Activated T-cell treated with anti-CD3 and anti-CD28 coated beads, Interleukin-2, amount 50 U/mL, for 72 hours (primary cell): ENCODE measurements around the gene CAMTA1. TPM values are rescaled to one million over a fixed set of nuclear protein-coding genes. Genes with fewer than 3 reads are reported as not detected.

Experiments
- ATAC-seq, 2 donors: fragments of 150-1000 bp; cut with Tn5 transposase; replicated peaks in 1 of 2; 2 replicates each; pipeline ENCODE4 v1.10.0; 2021; ENCODE audit warnings: moderate library complexity in 2 of 2, mild to moderate bottlenecking in 1 of 2
- DNase-seq, 2 donors: peaks; one replicate each; pipeline ENCODE4 v3.0.0; 2021 to 2022; ENCODE audit warnings: mixed read lengths in 1 of 2
- H3K27ac Mint-ChIP-seq: one replicate; pipeline ENCODE4 v1.8.0; 2022; ENCODE audit warnings: mild to moderate bottlenecking, moderate library complexity, mixed read lengths
- H3K27me3 Mint-ChIP-seq: one replicate; pipeline ENCODE4 v1.8.0; 2022; ENCODE audit warnings: low read depth, mixed read lengths
- H3K36me3 Mint-ChIP-seq, 2 donors: one replicate each; pipeline ENCODE4 v1.8.0; 2022; ENCODE audit warnings: mixed read lengths in 2 of 2, mild to moderate bottlenecking in 1 of 2; ENCODE audit not compliant: insufficient read depth in 2 of 2
- H3K4me1 Mint-ChIP-seq: one replicate; pipeline ENCODE4 v1.8.0; 2022; ENCODE audit warnings: low read depth, mixed read lengths
- H3K4me3 Mint-ChIP-seq, 2 donors: one replicate each; pipeline ENCODE4 v1.8.0; 2022; ENCODE audit warnings: mild to moderate bottlenecking in 2 of 2, mixed read lengths in 2 of 2, moderate library complexity in 2 of 2
- H3K9me3 Mint-ChIP-seq, 2 donors: one replicate each; pipeline ENCODE4 v1.8.0; 2022; ENCODE audit warnings: mixed read lengths in 2 of 2
- total RNA-seq, 2 donors: library from RNA; stranded (reverse); gene quantifications; one replicate each; pipeline ENCODE4 v1.2.3, GENCODE V29; 2022

Gene CAMTA1
- total RNA-seq, 2 donors from 2014 or later = 47.8 to 63.3 TPM

GRCh38 chr1:6988796-6989195, 203.5 kb downstream of the CAMTA1 start:
- peaks cover 36% of the 10 kb centered on the region for H3K27me3 Mint-ChIP-seq
- DNase-seq (no peak), ATAC-seq (no peak)

GRCh38 chr1:6989212-6990159, 204.2 kb downstream of the CAMTA1 start:
- no peak overlapping the region for H3K27ac Mint-ChIP-seq
- H3K9me3 Mint-ChIP-seq = peaks cover 0 to 3% of the 10 kb centered on the region in 2 donors
- ATAC-seq (no peak), DNase-seq (no peak)
- no peaks in the 10 kb centered on the region for H3K4me1 Mint-ChIP-seq
- H3K27me3 Mint-ChIP-seq = peaks cover 40% of the 10 kb centered on the region
- no peak overlapping the region for H3K4me3 Mint-ChIP-seq
- no peaks in the 10 kb centered on the region for H3K36me3 Mint-ChIP-seq

More at GRCh38 chr1:6988796-6989195, 203.5 kb downstream of the CAMTA1 start:
- Mint-ChIP-seq H3K9me3 (no peaks in the 10 kb centered on the region), H3K4me1 (no peaks in the 10 kb centered on the region), H3K36me3 (no peaks in the 10 kb centered on the region), H3K27ac (no peak overlapping the region), H3K4me3 (no peak overlapping the region)

GRCh38 chr1:6991266-6991665, 206.0 kb downstream of the CAMTA1 start:
- Mint-ChIP-seq H3K27ac (no peak overlapping the region), H3K9me3 (peaks cover 0 to 3% of the 10 kb centered on the region in 2 donors), H3K4me1 (peaks cover 1% of the 10 kb centered on the region), H3K36me3 (no peaks in the 10 kb centered on the region), H3K4me3 (no peak overlapping the region), H3K27me3 (peaks cover 52% of the 10 kb centered on the region)
- DNase-seq (no peak), ATAC-seq (no peak)

- peaks cover 65% of the 10 kb centered on the region for H3K27me3 Mint-ChIP-seq
- ATAC-seq = no peak
- no peak overlapping the region for H3K4me3 Mint-ChIP-seq
- no peaks in the 10 kb centered on the region for H3K36me3 Mint-ChIP-seq
- H3K27ac Mint-ChIP-seq = no peak overlapping the region
- no peak for DNase-seq
- peaks cover 0 to 3% of the 10 kb centered on the region in 2 donors for H3K9me3 Mint-ChIP-seq
- peaks cover 15% of the 10 kb centered on the region for H3K4me1 Mint-ChIP-seq
Observed at GRCh38 chr1:6995789-6996188, 210.5 kb downstream of the CAMTA1 start.

- Mint-ChIP-seq H3K4me1 (peaks cover 21% of the 10 kb centered on the region), H3K36me3 (no peaks in the 10 kb centered on the region), H3K27me3 (peaks cover 63% of the 10 kb centered on the region), H3K4me3 (no peak overlapping the region), H3K27ac (no peak overlapping the region), H3K9me3 (peaks cover 0 to 3% of the 10 kb centered on the region in 2 donors)
- peak; percentile 93 to 98 for ATAC-seq
- DNase-seq = peak; percentile 11 to 16
Observed at GRCh38 chr1:6996371-6996770, 211.1 kb downstream of the CAMTA1 start.

- peaks cover 62% of the 10 kb centered on the region for H3K27me3 Mint-ChIP-seq
Observed at GRCh38 chr1:6996866-6997265, 211.6 kb downstream of the CAMTA1 start.

GRCh38 chr1:6998267-6998666, 213.0 kb downstream of the CAMTA1 start:
- Mint-ChIP-seq H3K4me3 (no peak overlapping the region), H3K9me3 (peaks cover 0 to 3% of the 10 kb centered on the region in 2 donors), H3K27ac (no peak overlapping the region), H3K4me1 (peaks cover 22% of the 10 kb centered on the region), H3K36me3 (no peaks in the 10 kb centered on the region), H3K27me3 (peaks cover 56% of the 10 kb centered on the region)
- DNase-seq (no peak), ATAC-seq (no peak)

More at GRCh38 chr1:6996866-6997265, 211.6 kb downstream of the CAMTA1 start:
- H3K9me3 Mint-ChIP-seq = peaks cover 0 to 3% of the 10 kb centered on the region in 2 donors
- DNase-seq (no peak), ATAC-seq (no peak)
- H3K4me3 Mint-ChIP-seq = no peak overlapping the region
- H3K36me3 Mint-ChIP-seq = no peaks in the 10 kb centered on the region
- no peak overlapping the region for H3K27ac Mint-ChIP-seq
- peaks cover 22% of the 10 kb centered on the region for H3K4me1 Mint-ChIP-seq

- H3K4me3 Mint-ChIP-seq = no peak overlapping the region
- H3K4me1 Mint-ChIP-seq = peaks cover 22% of the 10 kb centered on the region
- H3K27me3 Mint-ChIP-seq = peaks cover 49% of the 10 kb centered on the region
- no peak overlapping the region for H3K27ac Mint-ChIP-seq
- no peaks in the 10 kb centered on the region for H3K36me3 Mint-ChIP-seq
- no peaks in the 10 kb centered on the region for H3K9me3 Mint-ChIP-seq
- ATAC-seq = no peak
- no peak for DNase-seq
Observed at GRCh38 chr1:6999826-7000225, 214.6 kb downstream of the CAMTA1 start.

- peak; percentile 29 to 43 for ATAC-seq
- Mint-ChIP-seq H3K4me3 (no peak overlapping the region), H3K27ac (no peak overlapping the region), H3K4me1 (peaks cover 22% of the 10 kb centered on the region), H3K27me3 (peaks cover 40% of the 10 kb centered on the region), H3K9me3 (no peaks in the 10 kb centered on the region), H3K36me3 (no peaks in the 10 kb centered on the region)
- DNase-seq = no peak
Observed at GRCh38 chr1:7000720-7001119, 215.5 kb downstream of the CAMTA1 start.

- H3K4me1 Mint-ChIP-seq = peaks cover 12% of the 10 kb centered on the region
- no peak for DNase-seq
- H3K9me3 Mint-ChIP-seq = no peaks in the 10 kb centered on the region
- no peak for ATAC-seq
- H3K27ac Mint-ChIP-seq = no peak overlapping the region
- no peak overlapping the region for H3K4me3 Mint-ChIP-seq
- no peaks in the 10 kb centered on the region for H3K36me3 Mint-ChIP-seq
- peaks cover 33% of the 10 kb centered on the region for H3K27me3 Mint-ChIP-seq
Observed at GRCh38 chr1:7002728-7003127, 217.5 kb downstream of the CAMTA1 start.

- H3K4me3 Mint-ChIP-seq = no peak overlapping the region
- H3K27me3 Mint-ChIP-seq = peaks cover 24% of the 10 kb centered on the region
- no peak overlapping the region for H3K27ac Mint-ChIP-seq
- no peaks in the 10 kb centered on the region for H3K36me3 Mint-ChIP-seq
- H3K4me1 Mint-ChIP-seq = peaks cover 12% of the 10 kb centered on the region
- H3K9me3 Mint-ChIP-seq = no peaks in the 10 kb centered on the region
- ATAC-seq (no peak), DNase-seq (no peak)
Observed at GRCh38 chr1:7003676-7004075, 218.4 kb downstream of the CAMTA1 start.

GRCh38 chr1:7004181-7004580, 218.9 kb downstream of the CAMTA1 start:
- Mint-ChIP-seq H3K27me3 (peaks cover 18% of the 10 kb centered on the region), H3K27ac (no peak overlapping the region), H3K9me3 (no peaks in the 10 kb centered on the region), H3K4me3 (no peak overlapping the region), H3K4me1 (peaks cover 12% of the 10 kb centered on the region), H3K36me3 (no peaks in the 10 kb centered on the region)
- ATAC-seq (no peak), DNase-seq (no peak)

- no peak overlapping the region for H3K4me3 Mint-ChIP-seq
- H3K9me3 Mint-ChIP-seq = no peaks in the 10 kb centered on the region
- peaks cover 6% of the 10 kb centered on the region for H3K27me3 Mint-ChIP-seq
- ATAC-seq (no peak), DNase-seq (no peak)
- H3K4me1 Mint-ChIP-seq = peaks cover 7% of the 10 kb centered on the region
- H3K27ac Mint-ChIP-seq = no peak overlapping the region
- H3K36me3 Mint-ChIP-seq = no peaks in the 10 kb centered on the region
Observed at GRCh38 chr1:7005762-7006161, 220.5 kb downstream of the CAMTA1 start.
